Erythroblast (primary cell): Measurements from ENCODE around the gene STPG4.

ENCODE experiments used
- GATA1 ChIP-seq: IDR thresholded peaks from 2 replicates; pipeline ENCODE4 v1.6.1; 2011; ENCODE audit warnings: low read depth, mild to moderate bottlenecking, control low read depth, low read length, moderate library complexity
- POLR2A ChIP-seq: IDR thresholded peaks from 2 replicates; pipeline ENCODE4 v1.6.1; 2011; ENCODE audit warnings: mild to moderate bottlenecking, low read length

DNA sequence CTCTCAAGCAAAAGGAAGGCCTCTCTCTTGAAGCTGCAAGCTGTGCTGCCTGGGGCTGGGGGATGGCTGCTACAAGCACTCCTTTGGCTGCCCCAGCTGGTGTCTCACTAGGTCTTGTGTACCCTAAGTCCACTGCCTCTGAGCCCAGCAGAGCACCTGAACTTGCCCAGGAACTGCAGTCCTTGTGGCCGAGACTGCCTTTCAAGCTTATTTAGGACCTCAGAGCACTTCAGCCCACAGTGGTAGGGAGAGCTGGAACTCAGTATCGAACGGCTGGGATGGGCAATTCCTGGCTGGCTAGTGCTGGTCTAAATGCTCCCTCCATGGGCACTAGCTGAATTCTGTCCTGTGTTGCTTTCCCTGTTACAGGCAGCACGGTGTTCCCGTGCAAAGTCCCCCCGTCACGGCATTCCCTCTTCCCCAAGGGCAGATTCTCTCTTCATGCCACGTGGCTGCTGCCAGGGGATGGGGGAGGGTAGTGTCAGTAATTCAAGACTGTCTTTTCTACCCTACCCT is 25.9 kb downstream of the STPG4 start:
- TF ChIP-seq POLR2A (no peak), GATA1 (no peak)
